Endothelial cell of umbilical vein (primary cell): Measurements from ENCODE around the gene FMNL1.

Experiments used
- CTCF ChIP-seq, 2 donors: IDR thresholded peaks; 1 replicate in 1 of 2; 2 replicates in 1 of 2; pipeline ENCODE4 v1.5.1; 2011; ENCODE audit warnings: low read length in 2 of 2, mild to moderate bottlenecking in 2 of 2, moderate library complexity in 2 of 2, control low read depth in 1 of 2, inconsistent platforms in 1 of 2, low read depth in 1 of 2; ENCODE audit not compliant: insufficient read depth in 1 of 2; ENCODE audit errors: extremely low read depth in 1 of 2
- EZH2 ChIP-seq: IDR thresholded peaks from 2 replicates; pipeline ENCODE4 v1.6.1; 2012; ENCODE audit warnings: borderline replicate concordance, low read depth, mild to moderate bottlenecking, moderate library complexity, low read length, inconsistent platforms; ENCODE audit not compliant: severe bottlenecking
- JUN ChIP-seq: IDR thresholded peaks from 2 replicates; pipeline ENCODE4 v1.6.1; 2011; ENCODE audit warnings: borderline replicate concordance, low read depth; ENCODE audit not compliant: insufficient read length, insufficient read depth
- MYC ChIP-seq: IDR thresholded peaks from one replicate; pipeline ENCODE4 v1.6.1; 2011; ENCODE audit warnings: mild to moderate bottlenecking, low read depth, low read length
- POLR2A ChIP-seq: IDR thresholded peaks from 2 replicates; pipeline ENCODE4 v1.6.1; 2012; ENCODE audit warnings: low read depth, mild to moderate bottlenecking, control low read depth, low read length

DNA sequence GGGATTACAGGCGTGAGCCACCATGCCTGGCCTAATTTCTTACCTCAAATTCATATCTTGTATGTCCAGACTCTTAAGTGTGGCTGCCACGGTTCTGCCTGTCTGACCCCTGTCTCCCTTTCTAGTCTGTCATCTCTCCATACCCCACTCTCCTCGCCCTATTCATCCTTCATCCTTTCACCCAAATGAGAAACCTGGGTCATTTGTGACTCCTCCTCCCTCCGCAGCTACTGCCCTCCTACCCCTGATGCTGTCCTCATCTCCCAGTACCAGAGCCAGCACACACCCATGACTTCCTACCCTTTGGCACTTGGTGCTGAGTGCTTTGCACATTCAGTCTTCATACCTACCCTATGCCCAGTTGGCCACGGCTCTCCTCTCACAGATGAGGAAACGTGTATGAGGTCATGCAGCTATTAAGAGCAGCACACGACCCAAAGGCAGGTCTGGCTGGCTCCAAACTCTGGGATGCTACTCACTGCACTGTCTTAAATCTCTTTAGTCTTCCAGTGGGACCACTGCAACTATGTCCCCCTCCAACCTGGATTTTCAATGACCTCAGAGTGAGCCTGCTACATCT is 38.6 kb downstream of the FMNL1 start:
- TF ChIP-seq POLR2A (no peak), CTCF (IDR thresholded peaks at IDR 0.05; ENCODE audit: extremely low read depth in 1 of 2, insufficient read depth in 1 of 2, low read depth in 1 of 2, low read length in 2 of 2) (no peak), JUN (no peak), MYC (no peak), EZH2 (no peak)
